SHP77 treated with DMSO at 0.1 percent for 48 hours (cell line): ENCODE results near the gene PRKAR1B.

Experiments
- DNase-seq: peaks from one replicate; lab custom pipeline; 2025; lab: John Stamatoyannopoulos, UW

The PRKAR1B gene

GRCh38 chr7:540997-541396, 186.1 kb downstream of the PRKAR1B start:
- DNase-seq, result no peak

- DNase-seq, result no peak
Observed at GRCh38 chr7:540579-540978, 186.5 kb downstream of the PRKAR1B start.

- no peak for DNase-seq
Observed at GRCh38 chr7:539731-540411, 187.2 kb downstream of the PRKAR1B start.

GRCh38 chr7:538764-539685, 188.1 kb downstream of the PRKAR1B start:
- no peak for DNase-seq

GRCh38 chr7:537911-538634, 189.0 kb downstream of the PRKAR1B start:
- no peak for DNase-seq

- no peak for DNase-seq
Observed at GRCh38 chr7:536231-536630, 190.8 kb downstream of the PRKAR1B start.

- DNase-seq, result no peak
Observed at GRCh38 chr7:534959-535358, 192.1 kb downstream of the PRKAR1B start.

GRCh38 chr7:534075-534474, 193.0 kb downstream of the PRKAR1B start:
- no peak for DNase-seq

- DNase-seq, result no peak
Observed at GRCh38 chr7:533266-533665, 193.8 kb downstream of the PRKAR1B start.

GRCh38 chr7:532379-533143, 194.5 kb downstream of the PRKAR1B start:
- no peak for DNase-seq

GRCh38 chr7:531777-532176, 195.3 kb downstream of the PRKAR1B start:
- no peak for DNase-seq

- DNase-seq, result no peak
Observed at GRCh38 chr7:528451-528850, 198.6 kb downstream of the PRKAR1B start.

- DNase-seq, result no peak
Observed at GRCh38 chr7:527723-528122, 199.4 kb downstream of the PRKAR1B start.

GRCh38 chr7:526460-527034, 200.5 kb downstream of the PRKAR1B start:
- no peak for DNase-seq

- DNase-seq, result peak; percentile 21
Observed at GRCh38 chr7:525740-526139, 201.3 kb downstream of the PRKAR1B start.

- DNase-seq, result no peak
Observed at GRCh38 chr7:524800-525199, 202.3 kb downstream of the PRKAR1B start.

GRCh38 chr7:523347-524336, 203.4 kb downstream of the PRKAR1B start:
- DNase-seq, result peak; percentile 70

GRCh38 chr7:522951-523314, 204.1 kb downstream of the PRKAR1B start:
- DNase-seq, result no peak

GRCh38 chr7:522071-522950, 204.8 kb downstream of the PRKAR1B start:
- no peak for DNase-seq
